Measurements from ENCODE around the gene PTPRF. TPM values are rescaled to one million over a fixed set of nuclear protein-coding genes. Genes with fewer than 3 reads are reported as not detected.

The PTPRF gene
- total and polyA plus RNA-seq, 12 donors: 1.7 to 10.3 (median 4.5) TPM

DNA sequence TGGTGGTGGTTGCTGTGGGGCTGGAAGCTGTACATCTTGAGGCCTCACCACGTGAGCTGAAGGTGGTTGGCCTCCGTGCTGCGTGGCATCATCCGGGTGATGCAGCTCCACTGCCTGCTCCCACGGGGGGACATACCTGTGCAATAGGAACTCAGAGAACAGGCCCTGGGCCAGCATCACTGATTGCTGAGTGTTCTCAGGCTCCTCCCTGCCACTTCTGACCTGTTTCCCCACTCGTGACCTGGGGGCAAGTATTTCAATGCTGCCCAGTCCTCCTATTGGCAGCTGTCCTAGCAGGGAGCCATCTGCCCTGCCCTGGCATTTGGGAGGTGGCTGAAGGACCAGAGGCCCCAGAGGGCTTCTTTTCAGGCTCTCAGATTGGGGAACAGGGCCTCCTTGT, 26.1 kb downstream of the PTPRF start:
- H3K27ac ChIP-seq: no peak overlapping the region
- H3K4me3 ChIP-seq: no peak overlapping the region
- peaks cover 0 to 9% (median 0%) of the 10 kb centered on the region in 9 donors for H3K4me1 ChIP-seq
- DNase-seq: no peak
- no peaks in the 10 kb centered on the region for H3K27me3 ChIP-seq
- TF ChIP-seq CTCF (IDR thresholded peaks at IDR 0.05): no peak
- H3K36me3 ChIP-seq: no peaks in the 10 kb centered on the region
- ATAC-seq: no peak
- 80 to 86% methylated on average over 6 of the region's 6 CpGs for WGBS, 2 donors
- intact Hi-C loops (cut with DNase I): no loop called here
- H3K9me3 ChIP-seq: no peaks in the 10 kb centered on the region

DNA sequence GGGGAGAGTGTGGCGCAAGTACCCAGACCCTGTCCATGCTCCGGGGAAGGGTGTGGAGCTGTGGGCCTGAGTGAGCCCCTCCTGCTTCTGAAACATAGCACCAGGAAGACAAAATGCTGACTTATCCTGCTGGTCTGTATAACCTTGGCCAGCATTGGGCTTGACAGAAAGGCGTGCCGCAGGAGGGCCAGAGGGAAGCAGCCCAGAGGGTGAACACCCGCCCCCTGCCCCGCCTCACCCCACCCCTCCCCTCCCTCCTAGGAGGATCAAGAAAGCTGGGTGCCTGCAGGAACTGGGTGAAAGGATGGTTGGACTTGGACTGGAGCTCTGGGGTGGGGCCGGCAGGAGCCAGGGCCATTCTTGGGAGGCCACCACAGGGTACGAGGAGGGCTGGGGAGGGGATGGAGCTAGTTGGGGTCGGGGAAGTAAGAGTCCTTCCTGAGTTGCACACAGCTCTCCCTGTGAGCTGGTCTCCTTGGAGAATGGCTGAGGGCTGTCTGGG, 27.1 kb downstream of the PTPRF start:
- H3K9me3 ChIP-seq: no peaks in the 10 kb centered on the region
- no peak overlapping the region for H3K27ac ChIP-seq
- WGBS, 2 donors: 80 to 84% methylated on average over 8 to 9 of the region's 9 CpGs
- H3K36me3 ChIP-seq: no peaks in the 10 kb centered on the region
- DNase-seq (no peak), ATAC-seq (peak in 2 of 8 donors; percentile 6 to 9)
- no peak for TF ChIP-seq CTCF (IDR thresholded peaks at IDR 0.05)
- H3K4me1 ChIP-seq: peaks cover 0 to 7% (median 0%) of the 10 kb centered on the region in 9 donors
- no peaks in the 10 kb centered on the region for H3K27me3 ChIP-seq
- H3K4me3 ChIP-seq: no peak overlapping the region
- intact Hi-C loops (cut with DNase I): no loop called here

DNA sequence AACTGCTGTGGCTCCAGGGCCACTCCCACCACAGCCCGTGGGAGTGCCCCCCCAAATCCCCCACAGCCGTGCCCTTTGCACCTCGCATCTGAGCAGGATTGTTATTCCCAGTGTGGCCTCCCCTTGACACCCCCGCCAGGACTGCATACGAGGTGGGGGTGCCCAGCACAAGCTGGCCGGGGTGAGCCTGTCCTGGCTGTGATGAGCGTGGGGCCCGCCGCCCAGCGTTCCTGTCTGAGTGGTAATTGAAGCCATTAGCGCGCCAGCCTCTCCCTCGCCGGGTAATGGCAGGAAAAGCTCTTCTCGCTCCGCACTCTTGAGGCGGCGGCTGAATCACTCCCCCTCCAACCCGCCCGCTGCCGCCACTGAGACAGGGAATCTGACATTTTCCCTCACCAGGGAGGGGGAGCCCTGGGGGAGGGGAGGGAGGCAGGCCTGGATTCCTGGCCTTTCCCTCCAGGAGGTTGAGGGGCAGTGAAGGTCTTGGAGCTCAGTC, 27.7 kb downstream of the PTPRF start:
- Histone ChIP-seq H3K4me3 (no peak overlapping the region), H3K4me1 (peaks cover 0 to 1% (median 0%) of the 10 kb centered on the region in 9 donors), H3K27me3 (no peaks in the 10 kb centered on the region), H3K36me3 (no peaks in the 10 kb centered on the region), H3K27ac (no peak overlapping the region), H3K9me3 (no peaks in the 10 kb centered on the region)
- intact Hi-C loops (cut with DNase I): no loop called here
- no peak for TF ChIP-seq CTCF (IDR thresholded peaks at IDR 0.05)
- no peak for ATAC-seq
- 39 to 42% methylated on average over 21 of the region's 21 CpGs for WGBS, 2 donors
- DNase-seq: no peak

DNA sequence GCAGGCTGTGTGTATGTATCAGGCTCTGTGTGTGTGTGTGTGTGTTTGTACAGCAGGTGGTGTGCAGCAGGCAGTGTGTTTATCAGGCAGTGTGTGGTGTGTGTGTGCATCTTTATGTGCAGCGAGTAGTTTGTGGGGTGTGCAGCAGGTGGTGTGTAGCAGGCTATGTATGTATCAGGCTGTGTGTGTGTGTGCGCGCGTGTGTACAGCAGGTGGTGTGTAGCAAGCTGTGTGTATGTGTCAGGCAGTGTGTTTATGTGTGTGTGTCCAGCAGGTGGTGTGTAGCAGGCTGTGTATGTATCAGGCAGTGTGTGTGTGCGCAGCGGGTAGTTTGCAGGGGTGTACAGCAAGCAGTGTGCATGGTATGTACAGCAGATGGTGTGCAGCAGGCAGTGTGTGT, 29.0 kb downstream of the PTPRF start:
- ATAC-seq (no peak), DNase-seq (no peak)
- no peak for TF ChIP-seq CTCF (IDR thresholded peaks at IDR 0.05)
- 97 to 99% methylated on average over 6 of the region's 6 CpGs for WGBS, 2 donors
- Histone ChIP-seq H3K27ac (no peak overlapping the region), H3K4me3 (no peak overlapping the region), H3K36me3 (no peaks in the 10 kb centered on the region), H3K4me1 (peaks cover 0 to 5% (median 0%) of the 10 kb centered on the region in 9 donors), H3K27me3 (no peaks in the 10 kb centered on the region), H3K9me3 (no peaks in the 10 kb centered on the region)
- intact Hi-C loops (cut with DNase I): no loop called here
